ENCODE measurements around the gene LCN1.
"Not testable (repeated sequence)": the region's sequence is repeated elsewhere in the genome, so short reads cannot be mapped to it uniquely, and the experiment has no call there.

Gene LCN1

GRCh38 chr9:135549478-135550343 lies 28.5 kb downstream of the LCN1 start:
- DNase-seq = not testable (repeated sequence)

GRCh38 chr9:135550344-135550918 lies 29.2 kb downstream of the LCN1 start:
- no peak for DNase-seq

- DNase-seq = no peak
These were observed 29.8 kb downstream of the LCN1 start for GRCh38 chr9:135551031-135551430.

GRCh38 chr9:135551456-135551855 lies 30.2 kb downstream of the LCN1 start:
- DNase-seq = no peak

GRCh38 chr9:135552021-135552697 lies 30.9 kb downstream of the LCN1 start:
- no peak for DNase-seq

- no peak for DNase-seq
These were observed 31.5 kb downstream of the LCN1 start for GRCh38 chr9:135552698-135553171.

- no peak for DNase-seq
These were observed 33.5 kb downstream of the LCN1 start for GRCh38 chr9:135554718-135555117.

GRCh38 chr9:135555203-135555602 lies 34.0 kb downstream of the LCN1 start:
- DNase-seq = no peak

GRCh38 chr9:135555910-135556309 lies 34.7 kb downstream of the LCN1 start:
- no peak for DNase-seq

- DNase-seq = no peak
These were observed 38.4 kb downstream of the LCN1 start for GRCh38 chr9:135559606-135560005.

GRCh38 chr9:135561391-135562234 lies 40.4 kb downstream of the LCN1 start, which contains the start of gene PAEP:
PAEP (plus strand) TSS chr9:135561756.
- no peak for DNase-seq

GRCh38 chr9:135562235-135562745 lies 41.0 kb downstream of the LCN1 start:
- no peak for DNase-seq

GRCh38 chr9:135563039-135563476 lies 41.8 kb downstream of the LCN1 start:
- DNase-seq = no peak

GRCh38 chr9:135563858-135564257 lies 42.6 kb downstream of the LCN1 start:
- DNase-seq = no peak

- DNase-seq = no peak
These were observed 43.9 kb downstream of the LCN1 start for GRCh38 chr9:135565141-135565628.

- DNase-seq = no peak
These were observed 44.4 kb downstream of the LCN1 start for GRCh38 chr9:135565636-135566035.

- DNase-seq = no peak
These were observed 45.3 kb downstream of the LCN1 start for GRCh38 chr9:135566552-135566951.

GRCh38 chr9:135567311-135567710 lies 46.1 kb downstream of the LCN1 start:
- no peak for DNase-seq

- no peak for DNase-seq
These were observed 46.8 kb downstream of the LCN1 start for GRCh38 chr9:135568026-135568425.

GRCh38 chr9:135570456-135570855 lies 49.2 kb downstream of the LCN1 start:
- DNase-seq = no peak

GRCh38 chr9:135572233-135572632 lies 51.0 kb downstream of the LCN1 start:
- no peak for DNase-seq

GRCh38 chr9:135573124-135573523 lies 51.9 kb downstream of the LCN1 start:
- no peak for DNase-seq
